HG02759 (cell line): ENCODE results near the gene CENPV.
"Not testable (repeated sequence)": the region's sequence is repeated elsewhere in the genome, so short reads cannot be mapped to it uniquely, and the experiment has no call there.

Experiments used
- ATAC-seq: cut with Tn5 transposase; IDR thresholded peaks from one replicate; pipeline ENCODE4 v1.9.1; 2021; ENCODE audit warnings: mild to moderate bottlenecking, moderate library complexity; ENCODE audit not compliant: unreplicated experiment

The CENPV gene

GRCh38 chr17:16314859-16315258 is 38.4 kb downstream of the CENPV start:
- no peak for ATAC-seq

GRCh38 chr17:16314189-16314588 is 39.1 kb downstream of the CENPV start:
- no peak for ATAC-seq

- ATAC-seq, result no peak
Observed at GRCh38 chr17:16313139-16314090, 39.9 kb downstream of the CENPV start.

GRCh38 chr17:16312061-16312460 is 41.2 kb downstream of the CENPV start:
- not testable (repeated sequence) for ATAC-seq

- ATAC-seq, result no peak
Observed at GRCh38 chr17:16306211-16306610, 47.1 kb downstream of the CENPV start.

- ATAC-seq, result no peak
Observed at GRCh38 chr17:16304830-16305229, 48.4 kb downstream of the CENPV start.

GRCh38 chr17:16302856-16303255 is 50.4 kb downstream of the CENPV start:
- ATAC-seq, result no peak

GRCh38 chr17:16301963-16302855 is 51.1 kb downstream of the CENPV start:
- no peak for ATAC-seq

- no peak for ATAC-seq
Observed at GRCh38 chr17:16300554-16300953, 52.7 kb downstream of the CENPV start.

GRCh38 chr17:16298140-16298662 is 55.1 kb downstream of the CENPV start:
- no peak for ATAC-seq

GRCh38 chr17:16297367-16298139 is 55.7 kb downstream of the CENPV start:
- no peak for ATAC-seq

- ATAC-seq, result not testable (repeated sequence)
Observed at GRCh38 chr17:16296072-16296471, 57.2 kb downstream of the CENPV start.

- no peak for ATAC-seq
Observed at GRCh38 chr17:16294560-16294959, 58.7 kb downstream of the CENPV start.

- ATAC-seq, result no peak
Observed at GRCh38 chr17:16293931-16294330, 59.3 kb downstream of the CENPV start.
